Effector CD8-positive, alpha-beta T cell (primary cell): Measurements from ENCODE around the gene CPLANE2.
"Not testable (repeated sequence)": the region's sequence is repeated elsewhere in the genome, so short reads cannot be mapped to it uniquely, and the experiment has no call there.

ENCODE experiments used
- DNase-seq: peaks from one replicate; lab custom pipeline; 2025; lab: John Stamatoyannopoulos, UW

The CPLANE2 gene

GRCh38 chr1:16248603-16249516 is 11.9 kb upstream of the CPLANE2 start:
- no peak for DNase-seq

GRCh38 chr1:16248007-16248436 is 11.0 kb upstream of the CPLANE2 start:
- DNase-seq, result no peak

GRCh38 chr1:16247441-16247840 is 10.5 kb upstream of the CPLANE2 start:
- no peak for DNase-seq

GRCh38 chr1:16246961-16247360 is 10.0 kb upstream of the CPLANE2 start:
- no peak for DNase-seq

GRCh38 chr1:16246239-16246638 is 9.3 kb upstream of the CPLANE2 start:
- not testable (repeated sequence) for DNase-seq

GRCh38 chr1:16245476-16246196 is 8.7 kb upstream of the CPLANE2 start:
- DNase-seq, result no peak

- DNase-seq, result no peak
Observed at GRCh38 chr1:16244650-16245285, 7.8 kb upstream of the CPLANE2 start.

GRCh38 chr1:16243936-16244649 is 7.1 kb upstream of the CPLANE2 start:
- peak; percentile 55 for DNase-seq

GRCh38 chr1:16243215-16243610 is 6.2 kb upstream of the CPLANE2 start:
- DNase-seq, result no peak

GRCh38 chr1:16242556-16243214 is 5.7 kb upstream of the CPLANE2 start:
- DNase-seq, result no peak

- no peak for DNase-seq
Observed at GRCh38 chr1:16241221-16241708, 4.3 kb upstream of the CPLANE2 start.

- DNase-seq, result no peak
Observed at GRCh38 chr1:16239972-16240491, 3.0 kb upstream of the CPLANE2 start.

GRCh38 chr1:16237343-16237830 is 404 bp upstream of the CPLANE2 start:
- DNase-seq, result no peak

- DNase-seq, result peak; percentile 36
Observed at GRCh38 chr1:16235944-16236510, 956 bp downstream of the CPLANE2 start.

GRCh38 chr1:16235347-16235746 is 1.6 kb downstream of the CPLANE2 start:
- DNase-seq, result no peak

GRCh38 chr1:16233431-16233830 is 3.6 kb downstream of the CPLANE2 start:
- no peak for DNase-seq

GRCh38 chr1:16232316-16232710 is 4.7 kb downstream of the CPLANE2 start:
- no peak for DNase-seq

GRCh38 chr1:16231331-16232315 is 5.4 kb downstream of the CPLANE2 start:
- DNase-seq, result no peak

- no peak for DNase-seq
Observed at GRCh38 chr1:16230744-16231143, 6.2 kb downstream of the CPLANE2 start.
